ENCODE measurements around the gene PLOD1.

DNA sequence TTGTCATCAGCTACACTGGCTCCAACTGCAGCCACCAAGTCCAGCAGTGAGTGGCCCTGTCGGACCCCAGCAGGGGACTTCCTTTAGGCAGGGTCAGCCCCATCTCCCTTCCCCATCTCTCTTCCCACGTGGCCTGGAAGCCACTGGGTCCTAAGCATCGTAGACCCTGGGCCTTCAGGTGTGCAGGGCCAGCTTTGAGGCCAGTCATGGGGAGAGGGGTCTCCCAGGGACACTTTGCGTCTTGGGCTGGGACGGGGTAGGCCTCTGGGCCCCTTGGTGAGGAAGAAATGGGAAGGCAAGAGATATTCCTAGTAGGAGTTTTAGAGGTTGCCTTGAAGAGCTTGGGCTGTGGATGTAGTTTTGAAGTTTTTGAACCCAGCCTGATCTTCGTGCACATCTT, 72.7 kb downstream of the PLOD1 start:
- TF ChIP-seq, protein P1, sequence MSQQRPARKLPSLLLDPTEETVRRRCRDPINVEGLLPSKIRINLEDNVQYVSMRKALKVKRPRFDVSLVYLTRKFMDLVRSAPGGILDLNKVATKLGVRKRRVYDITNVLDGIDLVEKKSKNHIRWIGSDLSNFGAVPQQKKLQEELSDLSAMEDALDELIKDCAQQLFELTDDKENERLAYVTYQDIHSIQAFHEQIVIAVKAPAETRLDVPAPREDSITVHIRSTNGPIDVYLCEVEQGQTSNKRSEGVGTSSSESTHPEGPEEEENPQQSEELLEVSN (IDR thresholded peaks at IDR 0.05; ENCODE audit: borderline replicate concordance, low read depth), result no peak
- no peak for TF ChIP-seq RAD21 (conservative IDR thresholded peaks at IDR 0.05 in 1 of 2, IDR thresholded peaks at IDR 0.05 in 1 of 2)
- TF ChIP-seq PHF8 (IDR thresholded peaks at IDR 0.05; ENCODE audit: borderline replicate concordance, low read depth), result no peak
- TF ChIP-seq, protein P2, sequence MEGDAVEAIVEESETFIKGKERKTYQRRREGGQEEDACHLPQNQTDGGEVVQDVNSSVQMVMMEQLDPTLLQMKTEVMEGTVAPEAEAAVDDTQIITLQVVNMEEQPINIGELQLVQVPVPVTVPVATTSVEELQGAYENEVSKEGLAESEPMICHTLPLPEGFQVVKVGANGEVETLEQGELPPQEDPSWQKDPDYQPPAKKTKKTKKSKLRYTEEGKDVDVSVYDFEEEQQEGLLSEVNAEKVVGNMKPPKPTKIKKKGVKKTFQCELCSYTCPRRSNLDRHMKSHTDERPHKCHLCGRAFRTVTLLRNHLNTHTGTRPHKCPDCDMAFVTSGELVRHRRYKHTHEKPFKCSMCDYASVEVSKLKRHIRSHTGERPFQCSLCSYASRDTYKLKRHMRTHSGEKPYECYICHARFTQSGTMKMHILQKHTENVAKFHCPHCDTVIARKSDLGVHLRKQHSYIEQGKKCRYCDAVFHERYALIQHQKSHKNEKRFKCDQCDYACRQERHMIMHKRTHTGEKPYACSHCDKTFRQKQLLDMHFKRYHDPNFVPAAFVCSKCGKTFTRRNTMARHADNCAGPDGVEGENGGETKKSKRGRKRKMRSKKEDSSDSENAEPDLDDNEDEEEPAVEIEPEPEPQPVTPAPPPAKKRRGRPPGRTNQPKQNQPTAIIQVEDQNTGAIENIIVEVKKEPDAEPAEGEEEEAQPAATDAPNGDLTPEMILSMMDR (IDR thresholded peaks at IDR 0.05), result no peak
- TF ChIP-seq NR3C1 (IDR thresholded peaks at IDR 0.05), result no peak
- TF ChIP-seq, protein P3, sequence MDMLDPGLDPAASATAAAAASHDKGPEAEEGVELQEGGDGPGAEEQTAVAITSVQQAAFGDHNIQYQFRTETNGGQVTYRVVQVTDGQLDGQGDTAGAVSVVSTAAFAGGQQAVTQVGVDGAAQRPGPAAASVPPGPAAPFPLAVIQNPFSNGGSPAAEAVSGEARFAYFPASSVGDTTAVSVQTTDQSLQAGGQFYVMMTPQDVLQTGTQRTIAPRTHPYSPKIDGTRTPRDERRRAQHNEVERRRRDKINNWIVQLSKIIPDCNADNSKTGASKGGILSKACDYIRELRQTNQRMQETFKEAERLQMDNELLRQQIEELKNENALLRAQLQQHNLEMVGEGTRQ (IDR thresholded peaks at IDR 0.05), result no peak

Measured in A549 (cell line).